ENCODE measurements around the gene TMEM92. TPM values are rescaled to one million over a fixed set of nuclear protein-coding genes. Genes with fewer than 3 reads are reported as not detected.
"Not testable (repeated sequence)": the region's sequence is repeated elsewhere in the genome, so short reads cannot be mapped to it uniquely, and the experiment has no call there.

Gene TMEM92
- total and polyA plus RNA-seq, 8 donors: 0.11 to 1.00 (median 0.26) TPM

DNA sequence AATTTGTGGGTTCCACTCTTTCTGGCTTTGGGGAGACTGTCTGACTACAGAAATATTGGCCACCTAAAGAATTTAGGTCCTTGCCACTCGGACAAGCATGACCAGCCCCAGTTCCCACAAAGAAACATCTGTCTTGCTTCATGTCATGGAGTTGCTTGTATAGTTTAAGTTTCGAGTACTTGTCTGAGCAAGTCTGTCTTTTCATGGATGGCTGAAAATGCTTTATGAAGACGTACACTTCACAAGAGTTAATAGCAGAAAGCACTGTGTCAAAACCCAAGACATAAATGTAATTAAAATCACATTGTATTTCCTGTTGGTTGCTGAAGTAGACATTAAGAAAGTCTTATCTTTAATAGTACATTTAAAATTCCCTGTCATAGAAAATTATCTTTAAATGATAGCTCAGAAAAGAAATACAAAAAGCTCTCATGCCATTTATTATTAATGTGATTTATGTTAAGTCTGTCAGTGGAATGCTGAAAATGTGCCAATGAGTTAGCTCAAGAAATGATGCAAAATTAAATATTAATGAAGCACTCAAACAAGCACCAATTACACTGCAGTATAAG is 41.8 kb downstream of the TMEM92 start:
- ATAC-seq (no peak), FAIRE-seq (no peak), DNase-seq (no peak)
- H3K4me1 ChIP-seq: no peaks in the 10 kb centered on the region
- H3K27me3 ChIP-seq: no peaks in the 10 kb centered on the region
- H3K4me3 ChIP-seq: no peak overlapping the region
- intact Hi-C loops (cut with DNase I): no loop called here
- 54 to 64% methylated on average over 3 of the region's 3 CpGs for WGBS, 2 donors
- H3K27ac ChIP-seq: no peak overlapping the region
- H3K9me3 ChIP-seq: no peaks in the 10 kb centered on the region
- TF ChIP-seq, protein P1, sequence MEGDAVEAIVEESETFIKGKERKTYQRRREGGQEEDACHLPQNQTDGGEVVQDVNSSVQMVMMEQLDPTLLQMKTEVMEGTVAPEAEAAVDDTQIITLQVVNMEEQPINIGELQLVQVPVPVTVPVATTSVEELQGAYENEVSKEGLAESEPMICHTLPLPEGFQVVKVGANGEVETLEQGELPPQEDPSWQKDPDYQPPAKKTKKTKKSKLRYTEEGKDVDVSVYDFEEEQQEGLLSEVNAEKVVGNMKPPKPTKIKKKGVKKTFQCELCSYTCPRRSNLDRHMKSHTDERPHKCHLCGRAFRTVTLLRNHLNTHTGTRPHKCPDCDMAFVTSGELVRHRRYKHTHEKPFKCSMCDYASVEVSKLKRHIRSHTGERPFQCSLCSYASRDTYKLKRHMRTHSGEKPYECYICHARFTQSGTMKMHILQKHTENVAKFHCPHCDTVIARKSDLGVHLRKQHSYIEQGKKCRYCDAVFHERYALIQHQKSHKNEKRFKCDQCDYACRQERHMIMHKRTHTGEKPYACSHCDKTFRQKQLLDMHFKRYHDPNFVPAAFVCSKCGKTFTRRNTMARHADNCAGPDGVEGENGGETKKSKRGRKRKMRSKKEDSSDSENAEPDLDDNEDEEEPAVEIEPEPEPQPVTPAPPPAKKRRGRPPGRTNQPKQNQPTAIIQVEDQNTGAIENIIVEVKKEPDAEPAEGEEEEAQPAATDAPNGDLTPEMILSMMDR (IDR thresholded peaks at IDR 0.05): no peak
- no peaks in the 10 kb centered on the region for H3K36me3 ChIP-seq

DNA sequence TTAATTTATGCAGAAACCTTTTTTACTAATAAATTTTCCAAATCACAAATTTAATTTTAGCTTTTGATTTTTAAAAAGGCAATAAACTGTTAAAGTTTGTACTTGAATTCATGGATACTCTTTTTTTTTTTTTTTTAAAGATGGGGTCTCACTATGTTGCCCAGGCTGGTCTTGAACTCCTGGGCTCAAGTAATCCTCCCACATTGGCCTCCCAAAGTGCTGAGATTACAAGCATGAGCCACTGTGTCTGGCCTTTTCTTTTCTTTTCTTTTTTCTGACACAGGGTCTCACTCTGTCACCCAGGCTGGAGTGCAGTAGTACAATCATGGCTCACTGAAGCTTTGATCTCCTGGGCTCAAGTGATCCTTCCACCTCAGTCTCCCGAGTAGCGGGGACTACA is 42.4 kb downstream of the TMEM92 start:
- intact Hi-C loops (cut with DNase I); H3K9me3 ChIP-seq; H3K27ac ChIP-seq; FAIRE-seq; ATAC-seq; H3K4me3 ChIP-seq; H3K36me3 ChIP-seq; DNase-seq; H3K4me1 ChIP-seq; H3K27me3 ChIP-seq: not testable (repeated sequence)
- 87 to 93% methylated on average over 2 of the region's 2 CpGs for WGBS, 2 donors

DNA sequence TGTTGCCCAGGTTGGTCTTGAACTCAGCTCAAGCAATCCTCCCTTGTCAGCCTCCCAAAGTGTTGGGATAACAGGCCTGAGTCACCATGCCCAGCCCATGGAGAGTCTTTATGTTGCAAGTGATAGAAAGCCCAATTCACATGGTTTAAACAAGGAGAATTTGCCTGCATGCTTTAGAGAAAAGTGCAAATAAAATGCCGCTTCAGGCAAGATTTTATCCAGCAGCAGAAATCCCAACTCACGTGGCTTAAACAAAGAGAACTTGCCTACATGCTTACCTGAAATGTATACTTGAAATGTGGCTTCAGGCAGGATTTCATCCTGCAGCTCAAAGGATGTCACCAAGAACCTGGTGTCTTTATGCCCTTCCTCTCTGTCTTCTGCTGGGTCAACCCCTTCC is 42.9 kb downstream of the TMEM92 start:
- Histone ChIP-seq H3K4me1 (no peaks in the 10 kb centered on the region), H3K9me3 (no peaks in the 10 kb centered on the region), H3K27ac (no peak overlapping the region), H3K36me3 (no peaks in the 10 kb centered on the region), H3K27me3 (no peaks in the 10 kb centered on the region), H3K4me3 (no peak overlapping the region)
- FAIRE-seq (no peak), DNase-seq (no peak), ATAC-seq (no peak)
- intact Hi-C loops (cut with DNase I): no loop called here
- TF ChIP-seq, protein P1 (IDR thresholded peaks at IDR 0.05): no peak
- WGBS, 2 donors: 90 to 92% methylated on average over 2 of the region's 2 CpGs

DNA sequence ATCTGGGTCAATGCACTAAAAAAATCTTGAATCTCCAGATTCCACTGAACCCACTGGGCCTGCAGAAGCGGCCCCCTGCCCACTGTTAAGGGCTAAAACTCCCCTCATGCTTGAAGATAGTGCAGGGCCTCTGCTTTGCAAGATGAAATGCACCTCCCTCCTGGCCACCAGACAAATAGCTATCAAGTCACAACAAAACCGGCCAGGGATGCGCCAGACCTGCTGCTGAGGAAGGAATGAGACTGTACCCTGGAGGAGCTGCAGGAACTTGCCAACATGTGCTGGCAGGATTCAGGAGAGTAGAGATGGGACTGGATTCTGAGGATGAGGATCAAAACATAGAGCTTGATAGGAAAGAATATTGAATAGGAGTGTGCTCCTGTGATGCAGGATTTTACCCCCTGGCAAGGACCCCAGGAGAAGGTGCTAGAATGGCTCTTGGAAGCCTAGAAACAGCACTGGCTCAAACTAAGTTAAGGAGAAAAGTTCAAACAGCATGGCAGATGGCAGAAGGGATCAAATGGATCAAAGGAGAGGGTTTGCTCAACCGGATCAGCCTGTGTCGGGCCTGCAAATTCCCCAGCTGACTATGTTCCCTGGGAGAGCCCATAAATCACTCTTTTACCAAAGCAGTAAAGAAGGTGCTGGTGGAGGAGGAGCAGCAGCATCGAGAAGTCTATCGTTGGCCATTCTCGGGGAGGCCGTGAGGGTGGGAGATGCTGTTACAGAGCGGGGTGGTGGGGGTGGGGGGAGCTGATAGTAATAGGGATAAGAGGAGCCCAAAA is 44.4 kb downstream of the TMEM92 start:
- Histone ChIP-seq H3K36me3 (no peaks in the 10 kb centered on the region), H3K27me3 (no peaks in the 10 kb centered on the region), H3K4me3 (no peak overlapping the region), H3K9me3 (no peaks in the 10 kb centered on the region), H3K4me1 (no peaks in the 10 kb centered on the region), H3K27ac (no peak overlapping the region)
- 66% methylated on average over 10 of the region's 10 CpGs for WGBS, 2 donors
- TF ChIP-seq, protein P1 (IDR thresholded peaks at IDR 0.05): no peak
- intact Hi-C loops (cut with DNase I): no loop called here
- FAIRE-seq (no peak), DNase-seq (peak in 1 of 6 donors; percentile 24), ATAC-seq (no peak)

DNA sequence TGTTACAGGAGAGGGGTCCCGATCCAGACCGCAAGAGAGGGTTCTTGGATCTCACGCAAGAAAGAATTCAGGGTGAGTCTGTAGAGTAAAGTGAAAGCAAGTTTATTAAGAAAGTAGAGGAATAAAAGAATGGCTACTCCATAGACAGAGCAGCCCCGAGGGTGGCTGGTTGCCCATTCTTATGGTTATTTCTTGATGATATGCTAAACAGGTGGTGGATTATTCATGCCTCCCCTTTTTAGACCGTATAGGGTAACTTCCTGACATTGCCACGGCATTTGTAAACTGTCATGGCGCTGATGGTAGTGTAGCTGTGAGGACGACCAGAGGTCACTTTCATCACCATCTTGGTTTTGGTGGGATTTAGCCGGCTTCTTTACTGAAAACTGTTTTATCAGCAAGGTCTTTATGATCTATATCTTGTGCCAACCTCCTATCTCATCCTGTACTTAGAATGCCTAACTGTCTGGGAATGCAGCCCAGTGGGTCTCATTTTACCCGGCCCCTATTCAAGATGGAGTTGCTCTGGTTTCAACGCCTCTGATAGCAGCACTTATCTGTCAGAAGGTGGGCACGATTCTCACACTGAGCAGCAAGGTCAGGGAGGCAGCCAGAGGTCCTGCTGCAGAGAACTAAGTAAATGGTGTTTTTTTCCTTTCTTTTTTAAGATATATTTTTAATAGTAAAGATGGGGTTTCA is 45.2 kb downstream of the TMEM92 start:
- Histone ChIP-seq H3K36me3 (no peaks in the 10 kb centered on the region), H3K4me1 (no peaks in the 10 kb centered on the region), H3K27ac (no peak overlapping the region), H3K9me3 (no peaks in the 10 kb centered on the region), H3K27me3 (no peaks in the 10 kb centered on the region), H3K4me3 (no peak overlapping the region)
- 80 to 84% methylated on average over 12 of the region's 12 CpGs for WGBS, 2 donors
- ATAC-seq: no peak
- TF ChIP-seq, protein P1 (IDR thresholded peaks at IDR 0.05): no peak
- intact Hi-C loops (cut with DNase I): no loop called here
- peak in 1 of 6 donors; percentile 3 for DNase-seq
- no peak for FAIRE-seq
